CD4-positive, CD25-positive, alpha-beta regulatory T cell (primary cell): ENCODE measurements around the gene PPFIBP2. TPM values are rescaled to one million over a fixed set of nuclear protein-coding genes. Genes with fewer than 3 reads are reported as not detected.

Source experiments
- ATAC-seq, 2 donors: fragments of 150-1000 bp; cut with Tn5 transposase; one replicate each; pipeline ENCODE4 v1.10.0; 2021; ENCODE audit warnings: low read depth in 2 of 2, moderate number of reproducible peaks in 2 of 2, moderate library complexity in 1 of 2
- DNase-seq, 3 donors: peaks; one replicate each; pipeline versions ENCODE4 v3.0.0 to v3.0.0-alpha.2; 2012 to 2022; ENCODE audit warnings: mixed read lengths in 1 of 3
- H3K27ac ChIP-seq: one replicate; pipeline ENCODE4 v1.7.0; 2013; ENCODE audit warnings: mild to moderate bottlenecking, low read length; ENCODE audit not compliant: insufficient read depth, poor library complexity, severe bottlenecking
- H3K27me3 ChIP-seq: one replicate; pipeline ENCODE4 v1.7.0; 2013; ENCODE audit warnings: low read length; ENCODE audit not compliant: control insufficient read depth, insufficient read depth
- H3K36me3 ChIP-seq: one replicate; pipeline ENCODE4 v1.7.0; 2013; ENCODE audit warnings: mild to moderate bottlenecking, low read length, moderate library complexity; ENCODE audit not compliant: control insufficient read depth, insufficient read depth
- H3K4me1 ChIP-seq: 2 replicates; pipeline ENCODE4 v1.7.0; 2013; ENCODE audit warnings: mild to moderate bottlenecking, low read length; ENCODE audit not compliant: insufficient read depth, control insufficient read depth, poor library complexity, severe bottlenecking
- H3K4me3 ChIP-seq: one replicate; pipeline ENCODE4 v1.7.0; 2013; ENCODE audit warnings: low read depth, mild to moderate bottlenecking, low read length, moderate library complexity
- H3K9me3 ChIP-seq, 2 experiments: 1 replicate in 1 of 2; 2 replicates in 1 of 2; pipeline ENCODE4 v1.7.0; 2013; ENCODE audit warnings: low read length in 2 of 2, mild to moderate bottlenecking in 1 of 2, moderate library complexity in 1 of 2; ENCODE audit not compliant: control insufficient read depth in 2 of 2
- H3K27ac Mint-ChIP-seq, 3 donors: one replicate each; pipeline ENCODE4 v1.8.0; 2020 to 2022; ENCODE audit warnings: mild to moderate bottlenecking in 3 of 3, mixed read lengths in 3 of 3, moderate library complexity in 2 of 3
- H3K27me3 Mint-ChIP-seq: one replicate; pipeline ENCODE4 v1.8.0; 2022; ENCODE audit warnings: mild to moderate bottlenecking, mixed read lengths
- H3K36me3 Mint-ChIP-seq: one replicate; pipeline ENCODE4 v1.8.0; 2020; ENCODE audit warnings: mixed read lengths
- H3K4me1 Mint-ChIP-seq, 4 donors: one replicate each; pipeline ENCODE4 v1.8.0; 2020 to 2022; ENCODE audit warnings: mixed read lengths in 4 of 4, mild to moderate bottlenecking in 1 of 4
- H3K4me3 Mint-ChIP-seq, 4 donors: one replicate each; pipeline ENCODE4 v1.8.0; 2020 to 2022; ENCODE audit warnings: mild to moderate bottlenecking in 4 of 4, mixed read lengths in 4 of 4, moderate library complexity in 3 of 4
- H3K9me3 Mint-ChIP-seq, 7 donors: one replicate each; pipeline ENCODE4 v1.8.0; 2020 to 2022; ENCODE audit warnings: mixed read lengths in 7 of 7, mild to moderate bottlenecking in 3 of 7, moderate library complexity in 2 of 7
- polyA plus RNA-seq, 4 donors: library from polyadenylated mRNA; unstranded; fragments of 300-500 nt; fragmentation: Illumina TruSeq; gene quantifications; one replicate each; pipeline ENCODE4 v1.2.3, GENCODE V29; 2021
- total RNA-seq: library from RNA; stranded (reverse); gene quantifications from one replicate; pipeline ENCODE4 v1.2.3, GENCODE V29; 2022

PPFIBP2 gene
- total and polyA plus RNA-seq, 5 donors from 2014 or later, result 0.47 to 10.6 (median 4.2) TPM

DNA sequence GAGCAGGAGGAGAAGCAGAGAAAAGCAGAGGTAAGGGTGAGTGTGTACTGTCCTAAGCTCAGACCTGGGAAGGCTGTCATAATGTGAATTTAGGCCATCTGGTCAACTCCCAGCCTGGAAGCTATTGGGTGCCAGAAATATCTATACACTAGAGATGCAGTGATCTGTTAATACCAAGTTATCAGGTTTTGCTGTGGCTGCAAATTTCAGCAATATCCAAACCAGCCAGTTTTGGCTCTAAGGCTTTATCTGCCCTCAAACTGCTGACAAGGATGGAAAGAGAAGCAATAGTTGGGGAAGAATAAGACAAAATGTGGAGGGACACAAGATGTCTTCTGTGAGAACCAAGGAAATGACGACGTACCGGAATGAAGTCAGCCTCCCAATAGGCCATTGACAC is 96.6 kb downstream of the PPFIBP2 start:
- H3K36me3 Mint-ChIP-seq, result peaks cover 12% of the 10 kb centered on the region

DNA sequence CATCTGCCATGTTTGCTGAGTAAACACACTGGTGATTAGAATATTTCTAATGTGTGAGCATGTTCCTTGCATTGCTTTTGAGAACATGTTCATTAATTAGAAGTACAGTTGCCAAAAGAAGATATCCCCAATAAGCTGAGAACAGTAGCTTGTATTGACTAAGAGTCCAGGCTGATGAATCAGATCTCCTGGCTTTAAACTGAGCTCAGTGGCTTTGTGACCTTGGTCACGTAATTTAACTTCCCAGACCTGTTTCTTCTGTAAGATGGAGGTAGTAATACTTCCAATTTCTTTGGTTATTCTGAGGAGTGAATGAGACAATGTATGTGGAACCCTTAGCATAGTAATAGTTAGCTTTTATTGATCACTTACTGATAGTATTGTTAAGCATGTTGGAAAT is 97.6 kb downstream of the PPFIBP2 start:
- Mint-ChIP-seq H3K9me3 (no peaks in the 10 kb centered on the region), H3K4me1 (peaks cover 0 to 3% (median 0%) of the 10 kb centered on the region in 4 donors), H3K27ac (no peak overlapping the region), H3K4me3 (no peak overlapping the region), H3K36me3 (peaks cover 15% of the 10 kb centered on the region), H3K27me3 (no peaks in the 10 kb centered on the region)
- no peaks in the 10 kb centered on the region for H3K9me3 ChIP-seq
- no peaks in the 10 kb centered on the region for H3K36me3 ChIP-seq
- no peak overlapping the region for H3K4me3 ChIP-seq
- DNase-seq, result no peak
- no peaks in the 10 kb centered on the region for H3K27me3 ChIP-seq
- no peak overlapping the region for H3K27ac ChIP-seq
- H3K4me1 ChIP-seq, result no peaks in the 10 kb centered on the region
- ATAC-seq, result no peak

More for the DNA sequence above, 96.6 kb downstream of the PPFIBP2 start:
- Histone ChIP-seq H3K36me3 (no peaks in the 10 kb centered on the region), H3K9me3 (no peaks in the 10 kb centered on the region), H3K4me3 (no peak overlapping the region), H3K4me1 (no peaks in the 10 kb centered on the region), H3K27ac (no peak overlapping the region), H3K27me3 (no peaks in the 10 kb centered on the region)
- no peaks in the 10 kb centered on the region for H3K9me3 Mint-ChIP-seq
- no peak for ATAC-seq
- no peak overlapping the region for H3K27ac Mint-ChIP-seq
- no peaks in the 10 kb centered on the region for H3K27me3 Mint-ChIP-seq
- no peaks in the 10 kb centered on the region for H3K4me1 Mint-ChIP-seq
- H3K4me3 Mint-ChIP-seq, result no peak overlapping the region
- no peak for DNase-seq

DNA sequence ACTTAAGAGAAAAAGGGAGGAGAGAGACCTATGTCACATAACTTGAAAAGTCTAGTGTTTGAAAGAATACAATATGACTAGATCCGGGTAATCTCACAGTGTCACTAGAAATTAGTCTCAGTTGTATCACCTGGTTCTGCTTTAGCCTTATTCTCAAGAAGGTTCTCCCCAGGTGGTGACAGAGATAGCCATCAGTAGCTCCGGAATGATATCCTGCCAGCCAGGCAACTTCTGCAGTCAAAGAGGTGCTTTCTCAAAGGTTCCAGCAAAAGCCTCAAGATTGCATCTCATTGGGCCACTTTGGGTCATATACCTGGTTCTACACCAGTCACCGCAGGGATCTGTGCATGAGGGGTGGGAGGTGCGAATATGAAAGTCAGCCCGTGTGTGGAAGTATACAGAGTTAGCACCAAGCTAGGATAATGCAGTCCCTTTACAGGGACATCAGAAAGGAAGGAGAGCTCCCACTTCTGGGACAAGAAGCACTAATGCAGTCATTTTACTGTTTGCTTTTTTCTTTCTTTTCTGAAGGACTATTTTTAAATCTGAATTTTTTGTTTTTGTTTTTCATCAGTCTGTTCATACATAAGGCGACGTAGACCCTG is 98.4 kb downstream of the PPFIBP2 start:
- Histone ChIP-seq H3K4me1 (no peaks in the 10 kb centered on the region), H3K36me3 (no peaks in the 10 kb centered on the region), H3K9me3 (no peaks in the 10 kb centered on the region), H3K27ac (no peak overlapping the region), H3K27me3 (no peaks in the 10 kb centered on the region), H3K4me3 (no peak overlapping the region)
- no peak for ATAC-seq
- no peak for DNase-seq
- Mint-ChIP-seq H3K27me3 (no peaks in the 10 kb centered on the region), H3K9me3 (no peaks in the 10 kb centered on the region), H3K4me1 (peaks cover 0 to 4% (median 0%) of the 10 kb centered on the region in 4 donors), H3K27ac (no peak overlapping the region), H3K36me3 (peaks cover 22% of the 10 kb centered on the region), H3K4me3 (no peak overlapping the region)

DNA sequence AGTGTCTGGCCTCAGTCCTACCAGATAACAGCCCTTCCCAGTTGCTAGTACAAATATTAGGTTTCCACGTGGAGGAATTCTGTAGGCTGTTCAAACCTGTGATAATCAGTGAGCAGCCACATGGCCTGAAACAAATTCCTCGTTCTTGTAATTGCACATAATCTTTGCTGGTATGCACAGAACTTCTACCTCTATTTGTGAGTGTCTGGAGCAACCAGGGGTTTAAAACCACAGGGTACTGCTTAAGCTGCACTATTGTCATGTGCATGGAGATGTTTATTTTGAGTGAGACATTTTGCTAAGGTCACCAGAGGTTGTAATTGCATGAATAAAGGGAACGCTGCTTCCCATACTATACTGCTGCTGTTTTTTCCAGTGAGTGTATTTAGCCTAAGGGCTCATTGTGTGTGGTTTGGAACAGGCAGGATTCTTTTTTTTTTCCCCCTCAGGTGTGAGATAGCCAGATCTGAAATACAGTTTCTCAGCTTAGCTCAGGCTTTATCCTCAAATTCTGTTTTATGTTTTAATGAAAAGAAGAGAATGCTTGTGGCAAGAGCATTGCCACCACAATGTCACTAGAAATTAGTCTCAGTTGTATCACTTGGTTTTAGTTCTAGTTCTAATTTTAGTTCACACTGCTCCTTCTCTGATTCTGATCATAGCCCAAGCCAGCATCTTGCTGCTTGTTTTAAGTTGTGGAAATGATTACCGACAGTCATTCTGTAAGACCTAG is 99.0 kb downstream of the PPFIBP2 start:
- Mint-ChIP-seq H3K27me3 (no peaks in the 10 kb centered on the region), H3K27ac (no peak overlapping the region), H3K36me3 (peaks cover 22% of the 10 kb centered on the region), H3K4me3 (no peak overlapping the region), H3K9me3 (no peaks in the 10 kb centered on the region), H3K4me1 (peaks cover 0 to 4% (median 0%) of the 10 kb centered on the region in 4 donors)
- Histone ChIP-seq H3K4me3 (no peak overlapping the region), H3K36me3 (no peaks in the 10 kb centered on the region), H3K9me3 (no peaks in the 10 kb centered on the region), H3K27me3 (no peaks in the 10 kb centered on the region), H3K4me1 (no peaks in the 10 kb centered on the region), H3K27ac (no peak overlapping the region)
- ATAC-seq (no peak), DNase-seq (no peak)

DNA sequence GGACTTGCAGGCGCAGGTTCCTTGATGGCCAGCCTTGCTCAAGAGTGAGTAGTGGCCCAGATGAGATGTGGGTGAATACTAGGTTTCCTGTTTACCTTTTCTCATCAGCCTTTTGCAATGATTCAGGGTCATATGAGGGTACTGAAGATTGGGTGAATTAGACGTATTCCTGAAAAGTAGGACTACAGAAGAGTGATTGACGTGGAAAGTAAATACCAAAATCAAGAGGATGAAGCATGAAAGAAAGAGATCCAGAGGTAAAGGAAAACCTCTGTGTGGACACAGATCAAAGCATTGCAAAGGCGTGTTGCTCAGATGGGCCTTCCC is 99.6 kb downstream of the PPFIBP2 start:
- H3K4me1 Mint-ChIP-seq, result peaks cover 0 to 4% (median 0%) of the 10 kb centered on the region in 4 donors
- Histone ChIP-seq H3K27me3 (no peaks in the 10 kb centered on the region), H3K4me1 (no peaks in the 10 kb centered on the region), H3K36me3 (no peaks in the 10 kb centered on the region), H3K27ac (no peak overlapping the region), H3K9me3 (no peaks in the 10 kb centered on the region), H3K4me3 (no peak overlapping the region)
- H3K9me3 Mint-ChIP-seq, result no peaks in the 10 kb centered on the region
- DNase-seq, result no peak
- no peaks in the 10 kb centered on the region for H3K27me3 Mint-ChIP-seq
- ATAC-seq, result no peak
- no peak overlapping the region for H3K27ac Mint-ChIP-seq
- peaks cover 25% of the 10 kb centered on the region for H3K36me3 Mint-ChIP-seq
- H3K4me3 Mint-ChIP-seq, result no peak overlapping the region

DNA sequence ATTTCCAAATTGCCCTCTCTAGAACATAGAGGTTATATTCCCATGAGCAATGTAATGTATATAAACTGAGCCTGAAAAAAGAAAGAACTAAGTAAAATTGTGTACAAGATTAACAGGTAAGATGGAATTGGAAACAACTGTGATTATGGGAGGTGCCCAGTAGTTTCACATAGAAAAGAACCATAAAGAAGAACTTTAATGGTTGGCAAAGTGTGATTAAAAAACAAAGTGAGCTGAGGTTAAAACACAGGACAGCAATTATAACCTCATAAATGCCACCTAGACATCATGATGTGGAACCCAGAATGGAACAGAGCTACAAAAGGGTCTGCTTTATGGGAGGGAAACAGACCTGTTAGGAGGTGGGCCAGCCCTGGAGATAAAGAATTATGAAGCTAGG is 100.9 kb downstream of the PPFIBP2 start:
- no peak overlapping the region for H3K4me3 ChIP-seq
- no peaks in the 10 kb centered on the region for H3K9me3 ChIP-seq
- H3K36me3 Mint-ChIP-seq, result peaks cover 25% of the 10 kb centered on the region
- H3K36me3 ChIP-seq, result no peaks in the 10 kb centered on the region
- no peak overlapping the region for H3K4me3 Mint-ChIP-seq
- H3K27me3 ChIP-seq, result no peaks in the 10 kb centered on the region
- no peak overlapping the region for H3K27ac ChIP-seq
- H3K4me1 ChIP-seq, result no peaks in the 10 kb centered on the region
- no peaks in the 10 kb centered on the region for H3K27me3 Mint-ChIP-seq
- no peak for DNase-seq
- peaks cover 0 to 4% (median 0%) of the 10 kb centered on the region in 4 donors for H3K4me1 Mint-ChIP-seq
- ATAC-seq, result no peak
- H3K9me3 Mint-ChIP-seq, result no peaks in the 10 kb centered on the region
- H3K27ac Mint-ChIP-seq, result no peak overlapping the region

DNA sequence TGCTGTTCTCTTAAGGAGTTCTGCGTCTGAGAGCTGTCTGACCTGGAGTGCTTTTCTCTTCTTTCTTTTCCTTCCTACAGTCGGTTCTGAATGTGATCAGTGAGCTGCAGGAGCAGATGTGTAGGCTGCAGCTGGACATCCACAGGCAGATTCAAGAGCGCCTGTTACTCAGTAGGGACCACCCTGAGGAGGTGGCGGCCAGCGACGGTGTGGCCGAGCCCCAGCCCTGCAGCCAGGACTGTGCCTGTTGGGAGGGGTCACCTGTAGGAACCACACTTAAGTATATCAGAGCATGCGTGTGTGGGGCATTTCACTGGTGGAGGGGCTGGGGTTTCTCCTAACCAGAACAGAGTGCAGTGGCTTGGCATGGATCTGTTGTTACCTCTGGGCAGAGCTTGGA is 103.2 kb downstream of the PPFIBP2 start:
- H3K27ac Mint-ChIP-seq, result no peak overlapping the region
- DNase-seq (no peak), ATAC-seq (no peak)
- Histone ChIP-seq H3K4me1 (no peaks in the 10 kb centered on the region), H3K36me3 (no peaks in the 10 kb centered on the region), H3K4me3 (no peak overlapping the region), H3K27ac (no peak overlapping the region), H3K9me3 (no peaks in the 10 kb centered on the region), H3K27me3 (no peaks in the 10 kb centered on the region)
- H3K4me3 Mint-ChIP-seq, result no peak overlapping the region
- peaks cover 0 to 4% (median 0%) of the 10 kb centered on the region in 4 donors for H3K4me1 Mint-ChIP-seq
- no peaks in the 10 kb centered on the region for H3K9me3 Mint-ChIP-seq
- H3K27me3 Mint-ChIP-seq, result no peaks in the 10 kb centered on the region
- peaks cover 24% of the 10 kb centered on the region for H3K36me3 Mint-ChIP-seq

DNA sequence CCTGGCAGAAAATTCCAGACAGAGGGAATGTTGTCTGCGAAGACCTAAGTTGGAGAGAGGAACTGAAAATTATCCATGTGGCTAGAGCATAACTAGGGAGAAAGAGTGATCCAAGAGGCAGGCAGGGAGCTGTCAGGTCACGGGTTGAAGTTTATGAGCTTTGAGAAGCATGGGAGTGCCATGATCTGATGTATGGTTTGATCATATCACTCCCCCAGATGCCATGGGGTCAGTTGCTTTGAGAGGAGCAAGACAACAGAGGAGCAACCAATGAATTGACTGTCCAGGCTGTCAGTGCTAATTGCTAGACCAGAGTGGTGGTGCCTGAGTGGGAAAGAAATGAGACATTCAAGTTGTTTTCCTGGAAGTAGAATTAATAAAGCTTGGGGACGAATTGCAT is 105.5 kb downstream of the PPFIBP2 start:
- Histone ChIP-seq H3K4me3 (no peak overlapping the region), H3K9me3 (no peaks in the 10 kb centered on the region), H3K4me1 (no peaks in the 10 kb centered on the region), H3K36me3 (no peaks in the 10 kb centered on the region), H3K27me3 (no peaks in the 10 kb centered on the region), H3K27ac (no peak overlapping the region)
- ATAC-seq (no peak), DNase-seq (no peak)
- Mint-ChIP-seq H3K27me3 (no peaks in the 10 kb centered on the region), H3K27ac (peak overlapping the region in 1 of 3 donors; percentile 34), H3K4me3 (no peak overlapping the region), H3K9me3 (no peaks in the 10 kb centered on the region), H3K36me3 (peaks cover 22% of the 10 kb centered on the region), H3K4me1 (peaks cover 0 to 4% (median 0%) of the 10 kb centered on the region in 4 donors)
